Body of pancreas (tissue), 4 donors: ENCODE data around the gene DENND2D.

Experiments used
- CTCF ChIP-seq, 7 experiments: fragments of 450-650 bp in 4 of 7; fragments of 200-600 bp in 3 of 7; sonication (generic) in 3 of 7; IDR thresholded peaks; one replicate each; pipeline ENCODE4 v1.5.1; 2016 to 2019; ENCODE audit warnings: antibody characterized with exemption in 7 of 7
- POLR2A ChIP-seq, 3 donors: fragments of 450-650 bp; IDR thresholded peaks; one replicate each; pipeline ENCODE4 v1.6.1; 2016; ENCODE audit warnings: antibody characterized with exemption in 3 of 3, mild to moderate bottlenecking in 2 of 3

GRCh38 chr1:111200802-111201161, 336 bp upstream of the DENND2D start:
- TF ChIP-seq CTCF (IDR thresholded peaks at IDR 0.05): no peak
- no peak for TF ChIP-seq POLR2A (IDR thresholded peaks at IDR 0.05)
